Measurements from ENCODE around the gene UGT1A8.

DNA sequence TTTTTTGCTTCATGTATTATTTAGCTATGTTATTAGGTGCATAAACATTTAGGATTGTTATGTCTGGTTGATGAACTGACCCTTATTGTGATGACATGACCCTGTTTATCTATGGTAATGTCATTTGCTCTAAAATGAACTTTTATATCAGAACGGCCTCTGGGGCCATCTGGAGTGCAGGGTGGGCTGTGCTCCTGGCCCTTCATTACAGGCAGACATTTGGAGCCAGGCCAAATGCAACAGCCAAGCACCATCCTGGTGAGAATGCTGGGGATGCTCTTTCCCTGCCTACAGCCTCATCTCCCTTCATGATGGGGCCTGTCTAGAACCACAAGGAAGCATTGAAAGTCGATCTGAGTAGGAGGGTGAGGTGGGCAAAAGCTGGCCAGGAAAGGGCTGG lies 198.9 kb downstream of the UGT1A8 start:
- TF ChIP-seq, protein P1, sequence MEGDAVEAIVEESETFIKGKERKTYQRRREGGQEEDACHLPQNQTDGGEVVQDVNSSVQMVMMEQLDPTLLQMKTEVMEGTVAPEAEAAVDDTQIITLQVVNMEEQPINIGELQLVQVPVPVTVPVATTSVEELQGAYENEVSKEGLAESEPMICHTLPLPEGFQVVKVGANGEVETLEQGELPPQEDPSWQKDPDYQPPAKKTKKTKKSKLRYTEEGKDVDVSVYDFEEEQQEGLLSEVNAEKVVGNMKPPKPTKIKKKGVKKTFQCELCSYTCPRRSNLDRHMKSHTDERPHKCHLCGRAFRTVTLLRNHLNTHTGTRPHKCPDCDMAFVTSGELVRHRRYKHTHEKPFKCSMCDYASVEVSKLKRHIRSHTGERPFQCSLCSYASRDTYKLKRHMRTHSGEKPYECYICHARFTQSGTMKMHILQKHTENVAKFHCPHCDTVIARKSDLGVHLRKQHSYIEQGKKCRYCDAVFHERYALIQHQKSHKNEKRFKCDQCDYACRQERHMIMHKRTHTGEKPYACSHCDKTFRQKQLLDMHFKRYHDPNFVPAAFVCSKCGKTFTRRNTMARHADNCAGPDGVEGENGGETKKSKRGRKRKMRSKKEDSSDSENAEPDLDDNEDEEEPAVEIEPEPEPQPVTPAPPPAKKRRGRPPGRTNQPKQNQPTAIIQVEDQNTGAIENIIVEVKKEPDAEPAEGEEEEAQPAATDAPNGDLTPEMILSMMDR (IDR thresholded peaks at IDR 0.05; ENCODE audit: poor library complexity): no peak
- no peak for TF ChIP-seq EZH2 (IDR thresholded peaks at IDR 0.05; ENCODE audit: borderline replicate concordance)

Data from hepatocyte (in vitro differentiated cells).